LNCaP clone FGC (cell line): ENCODE measurements around the gene ATP11B.

Experiments
- DNase-seq: peaks from one replicate; pipeline ENCODE4 v3.0.0-alpha.2; 2011; ENCODE audit warnings: low read depth
- H3K4me3 ChIP-seq: 2 replicates; pipeline ENCODE4 v1.5.1; 2011; ENCODE audit warnings: mild to moderate bottlenecking, low read depth, low read length, control low read depth
- TF ChIP-seq, protein P1 (sequence below): IDR thresholded peaks from 2 replicates; pipeline ENCODE4 v1.5.1; 2012; ENCODE audit warnings: mild to moderate bottlenecking; ENCODE audit not compliant: control insufficient read depth, insufficient read depth; ENCODE audit errors: extremely low read depth

The ATP11B gene

DNA sequence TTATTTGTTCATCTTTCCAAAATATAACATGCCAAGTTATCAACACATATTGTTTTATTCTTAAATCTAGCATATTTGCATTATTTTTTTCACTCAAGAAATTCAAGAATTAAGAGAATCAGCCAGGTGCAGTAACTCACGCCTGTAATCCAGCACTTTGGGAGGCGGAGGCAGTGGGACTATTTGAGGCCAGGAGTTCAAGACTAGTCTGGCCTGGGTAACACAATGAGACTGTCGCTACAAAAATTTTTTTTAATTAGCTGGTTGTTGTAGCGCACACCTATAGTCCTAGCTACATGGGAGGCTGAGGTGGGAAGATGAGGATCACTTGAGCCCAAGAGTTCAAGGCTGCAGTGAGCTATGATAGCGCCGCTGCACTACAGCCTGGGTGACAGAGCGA is 176.5 kb downstream of the ATP11B start:
- TF ChIP-seq, protein P1, sequence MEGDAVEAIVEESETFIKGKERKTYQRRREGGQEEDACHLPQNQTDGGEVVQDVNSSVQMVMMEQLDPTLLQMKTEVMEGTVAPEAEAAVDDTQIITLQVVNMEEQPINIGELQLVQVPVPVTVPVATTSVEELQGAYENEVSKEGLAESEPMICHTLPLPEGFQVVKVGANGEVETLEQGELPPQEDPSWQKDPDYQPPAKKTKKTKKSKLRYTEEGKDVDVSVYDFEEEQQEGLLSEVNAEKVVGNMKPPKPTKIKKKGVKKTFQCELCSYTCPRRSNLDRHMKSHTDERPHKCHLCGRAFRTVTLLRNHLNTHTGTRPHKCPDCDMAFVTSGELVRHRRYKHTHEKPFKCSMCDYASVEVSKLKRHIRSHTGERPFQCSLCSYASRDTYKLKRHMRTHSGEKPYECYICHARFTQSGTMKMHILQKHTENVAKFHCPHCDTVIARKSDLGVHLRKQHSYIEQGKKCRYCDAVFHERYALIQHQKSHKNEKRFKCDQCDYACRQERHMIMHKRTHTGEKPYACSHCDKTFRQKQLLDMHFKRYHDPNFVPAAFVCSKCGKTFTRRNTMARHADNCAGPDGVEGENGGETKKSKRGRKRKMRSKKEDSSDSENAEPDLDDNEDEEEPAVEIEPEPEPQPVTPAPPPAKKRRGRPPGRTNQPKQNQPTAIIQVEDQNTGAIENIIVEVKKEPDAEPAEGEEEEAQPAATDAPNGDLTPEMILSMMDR, result no peak
- no peak overlapping the region for H3K4me3 ChIP-seq
- DNase-seq, result no peak

DNA sequence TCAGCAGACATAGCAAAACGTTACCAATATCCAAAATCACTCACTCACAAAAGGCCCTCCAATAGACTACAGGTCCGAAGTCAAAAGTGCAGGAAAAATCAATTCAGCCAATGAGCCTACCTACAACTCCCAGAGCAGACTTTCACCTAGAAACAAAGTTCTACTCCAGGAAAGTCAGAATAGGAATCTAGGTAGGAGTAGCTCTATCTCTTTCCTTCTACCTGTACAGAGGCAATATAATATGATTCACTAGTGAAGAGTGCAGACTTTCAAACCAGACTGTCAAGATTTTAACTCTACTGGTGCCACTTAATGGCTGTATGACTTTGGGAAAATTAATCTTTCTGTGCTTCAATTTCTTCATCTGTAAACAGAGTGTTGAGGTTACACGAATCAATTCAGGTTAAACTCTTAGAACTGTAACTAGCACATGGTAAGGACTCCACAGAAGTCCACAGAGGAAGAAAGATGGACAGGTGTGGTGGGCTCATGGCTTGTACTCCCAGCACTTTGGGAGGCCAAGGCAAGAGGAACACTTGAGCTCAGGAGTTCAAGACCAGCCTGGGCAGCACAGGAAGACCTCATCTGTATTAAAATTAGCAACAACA is 177.6 kb downstream of the ATP11B start:
- no peak overlapping the region for H3K4me3 ChIP-seq
- TF ChIP-seq, protein P1, result no peak
- no peak for DNase-seq
